ENCODE data around the gene SRGAP3.

The SRGAP3 gene

DNA sequence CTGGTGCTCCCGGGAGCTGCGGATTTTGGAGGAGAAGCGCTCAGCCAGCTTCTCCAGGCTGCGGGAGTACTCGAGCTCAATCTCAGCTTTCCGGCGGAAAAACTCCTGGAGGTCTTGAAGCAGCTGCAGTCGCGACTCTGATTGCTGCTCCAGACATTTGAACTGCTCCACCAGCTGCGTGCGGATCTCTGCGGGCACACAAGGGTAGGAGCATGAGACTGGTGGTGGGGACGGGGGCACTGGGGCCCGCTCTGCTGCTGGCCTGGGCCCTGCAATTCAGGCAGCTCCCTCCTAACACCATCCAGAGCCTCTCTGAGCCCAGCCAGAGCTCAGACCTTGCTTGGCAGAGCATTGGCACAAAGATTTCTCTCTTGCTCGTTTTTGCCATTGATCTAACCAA is 124.7 kb downstream of the SRGAP3 start:
- TF ChIP-seq, protein P1, sequence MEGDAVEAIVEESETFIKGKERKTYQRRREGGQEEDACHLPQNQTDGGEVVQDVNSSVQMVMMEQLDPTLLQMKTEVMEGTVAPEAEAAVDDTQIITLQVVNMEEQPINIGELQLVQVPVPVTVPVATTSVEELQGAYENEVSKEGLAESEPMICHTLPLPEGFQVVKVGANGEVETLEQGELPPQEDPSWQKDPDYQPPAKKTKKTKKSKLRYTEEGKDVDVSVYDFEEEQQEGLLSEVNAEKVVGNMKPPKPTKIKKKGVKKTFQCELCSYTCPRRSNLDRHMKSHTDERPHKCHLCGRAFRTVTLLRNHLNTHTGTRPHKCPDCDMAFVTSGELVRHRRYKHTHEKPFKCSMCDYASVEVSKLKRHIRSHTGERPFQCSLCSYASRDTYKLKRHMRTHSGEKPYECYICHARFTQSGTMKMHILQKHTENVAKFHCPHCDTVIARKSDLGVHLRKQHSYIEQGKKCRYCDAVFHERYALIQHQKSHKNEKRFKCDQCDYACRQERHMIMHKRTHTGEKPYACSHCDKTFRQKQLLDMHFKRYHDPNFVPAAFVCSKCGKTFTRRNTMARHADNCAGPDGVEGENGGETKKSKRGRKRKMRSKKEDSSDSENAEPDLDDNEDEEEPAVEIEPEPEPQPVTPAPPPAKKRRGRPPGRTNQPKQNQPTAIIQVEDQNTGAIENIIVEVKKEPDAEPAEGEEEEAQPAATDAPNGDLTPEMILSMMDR (IDR thresholded peaks at IDR 0.05; ENCODE audit: borderline replicate concordance, control extremely low read depth, extremely low read depth, insufficient read depth, missing control alignments): no peak
- in situ Hi-C loops (cut with MboI; ENCODE audit: low sequenced_read_pairs, unreplicated experiment): no loop called here

GRCh38 chr3:9123840-9124239 is 125.6 kb downstream of the SRGAP3 start:
- no peak for DNase-seq (ENCODE audit: low spot score)
- in situ Hi-C loops (cut with MboI; ENCODE audit: low sequenced_read_pairs, unreplicated experiment): no loop called here
- TF ChIP-seq, protein P1 (IDR thresholded peaks at IDR 0.05; ENCODE audit: borderline replicate concordance, control extremely low read depth, extremely low read depth, insufficient read depth, missing control alignments): no peak

More for the DNA sequence above, 124.7 kb downstream of the SRGAP3 start:
- DNase-seq (ENCODE audit: low spot score): no peak

GRCh38 chr3:9122732-9123364 is 126.6 kb downstream of the SRGAP3 start:
- TF ChIP-seq, protein P1 (IDR thresholded peaks at IDR 0.05; ENCODE audit: borderline replicate concordance, control extremely low read depth, extremely low read depth, insufficient read depth, missing control alignments): no peak
- in situ Hi-C loops (cut with MboI; ENCODE audit: low sequenced_read_pairs, unreplicated experiment): no loop called here
- DNase-seq (ENCODE audit: low spot score): no peak

DNA sequence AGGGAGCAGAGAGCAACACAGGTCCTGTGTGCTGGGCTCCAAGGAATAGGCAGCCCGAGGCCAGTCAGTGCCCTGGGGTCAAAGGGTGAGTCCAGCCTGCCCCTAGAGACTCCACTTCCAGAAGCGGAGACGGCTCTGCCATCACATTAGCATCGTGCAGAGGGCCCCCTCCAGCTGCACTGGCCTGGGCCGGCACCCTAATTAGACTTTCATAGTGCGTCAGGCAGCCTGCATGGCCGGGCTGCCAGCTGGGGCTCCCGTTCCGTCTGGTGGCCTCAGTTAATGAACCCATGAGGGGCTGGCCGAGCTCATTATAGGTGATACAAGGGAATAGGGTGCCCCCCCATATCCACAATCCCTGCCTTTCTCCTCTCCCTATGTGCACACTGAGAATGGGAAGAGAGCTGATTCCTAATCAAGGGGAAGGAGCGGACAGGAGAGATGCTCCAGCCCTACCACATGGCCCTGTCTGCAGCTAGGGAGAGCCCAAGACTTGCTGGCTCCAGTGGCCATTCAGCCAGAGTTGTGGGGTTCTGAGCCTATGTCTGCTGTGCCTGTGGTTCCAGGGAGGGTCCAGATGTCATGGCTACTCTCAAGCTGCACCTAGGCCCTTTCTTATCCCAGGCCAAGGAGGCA is 128.0 kb downstream of the SRGAP3 start:
- TF ChIP-seq, protein P1 (IDR thresholded peaks at IDR 0.05; ENCODE audit: borderline replicate concordance, control extremely low read depth, extremely low read depth, insufficient read depth, missing control alignments): no peak
- no peak for DNase-seq (ENCODE audit: low spot score)
- in situ Hi-C loops (cut with MboI; ENCODE audit: low sequenced_read_pairs, unreplicated experiment): no loop called here

DNA sequence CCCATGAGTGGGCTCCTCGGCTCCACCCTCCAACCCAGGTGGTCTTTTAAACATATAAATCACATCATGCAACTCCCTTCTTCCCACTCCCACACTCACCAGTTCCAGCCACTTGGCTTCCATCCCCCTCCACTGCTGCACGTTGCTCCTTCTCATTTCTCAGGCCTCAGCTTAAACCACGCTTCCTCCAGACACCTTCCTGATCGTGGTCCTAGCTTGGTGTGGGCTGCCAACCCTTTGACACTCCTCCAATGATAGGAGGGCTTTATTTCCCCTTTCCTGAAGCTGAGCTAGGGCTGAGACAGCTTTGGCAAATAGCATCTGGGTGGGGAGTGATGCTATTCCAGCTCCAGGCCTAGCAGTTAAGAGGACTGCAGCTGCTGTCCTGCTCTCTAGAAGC is 130.1 kb downstream of the SRGAP3 start:
- in situ Hi-C loops (cut with MboI; ENCODE audit: low sequenced_read_pairs, unreplicated experiment): no loop called here
- TF ChIP-seq, protein P1 (IDR thresholded peaks at IDR 0.05; ENCODE audit: borderline replicate concordance, control extremely low read depth, extremely low read depth, insufficient read depth, missing control alignments): no peak
- no peak for DNase-seq (ENCODE audit: low spot score)

- in situ Hi-C loops (cut with MboI; ENCODE audit: low sequenced_read_pairs, unreplicated experiment): no loop called here
- DNase-seq (ENCODE audit: low spot score): no peak
- TF ChIP-seq, protein P1 (IDR thresholded peaks at IDR 0.05; ENCODE audit: borderline replicate concordance, control extremely low read depth, extremely low read depth, insufficient read depth, missing control alignments): no peak
Measured at GRCh38 chr3:9118222-9118621, 131.2 kb downstream of the SRGAP3 start.

Measured in GM13976 (cell line).